Caco-2 (cell line): ENCODE results near the gene ZNF43. TPM values are rescaled to one million over a fixed set of nuclear protein-coding genes. Genes with fewer than 3 reads are reported as not detected.

Experiments used
- BruUV-seq: library from RNA; stranded (reverse); fragments of 400-500 nt; replicated peaks from 2 replicates; lab custom pipeline; 2021; lab: Mats Ljungman, UMichigan
- CTCF ChIA-PET: fragments of 300-600 bp; sonication (Branson Sonifier 250); formaldehyde crosslinking; loops from one replicate; lab custom pipeline; 2022; ENCODE audit warnings: antibody characterized with exemption; lab: Charles Lee
- POLR2A ChIA-PET: fragments of 300-600 bp; sonication (Branson Sonifier 250); formaldehyde crosslinking; loops from one replicate; lab custom pipeline; 2022; ENCODE audit warnings: antibody characterized with exemption; lab: Charles Lee
- DNase-seq, 2 experiments: peaks; one replicate each; pipeline versions ENCODE4 v3.0.0 to v3.0.0-alpha.2; 2020 to 2022
- H3K27me3 ChIP-seq: replicated peaks from 2 replicates; pipeline ENCODE4 v1.6.0; 2011; ENCODE audit warnings: low read length; ENCODE audit not compliant: control insufficient read depth, insufficient read depth
- H3K36me3 ChIP-seq: 2 replicates; pipeline ENCODE4 v1.5.1; 2011; ENCODE audit warnings: low read length; ENCODE audit not compliant: control insufficient read depth, insufficient read depth
- H3K4me1 ChIP-seq: fragments of 250-450 bp; sonication (Bioruptor Pico); 2 replicates; pipeline ENCODE4 v1.5.1; 2020; ENCODE audit warnings: mild to moderate bottlenecking
- H3K4me3 ChIP-seq: 2 replicates; pipeline ENCODE4 v1.5.1; 2011; ENCODE audit warnings: low read depth, mild to moderate bottlenecking, control low read depth, low read length
- H3K9me3 ChIP-seq: fragments of 250-450 bp; sonication (Bioruptor Pico); 2 replicates; pipeline ENCODE4 v1.5.1; 2020; ENCODE audit warnings: mild to moderate bottlenecking, moderate library complexity
- H3K27ac Mint-ChIP-seq: one replicate; pipeline ENCODE4 v1.8.0; 2022; ENCODE audit warnings: mixed read lengths; ENCODE audit not compliant: unreplicated experiment
- H3K27me3 Mint-ChIP-seq: one replicate; pipeline ENCODE4 v1.8.0; 2022; ENCODE audit warnings: mixed read lengths; ENCODE audit not compliant: insufficient read depth, unreplicated experiment
- H3K36me3 Mint-ChIP-seq: one replicate; pipeline ENCODE4 v1.8.0; 2022; ENCODE audit warnings: mild to moderate bottlenecking, mixed read lengths; ENCODE audit not compliant: insufficient read depth, unreplicated experiment
- H3K4me1 Mint-ChIP-seq: one replicate; pipeline ENCODE4 v1.8.0; 2022; ENCODE audit warnings: low read depth, mixed read lengths; ENCODE audit not compliant: unreplicated experiment
- H3K4me3 Mint-ChIP-seq: one replicate; pipeline ENCODE4 v1.8.0; 2022; ENCODE audit warnings: mild to moderate bottlenecking, moderate library complexity, mixed read lengths; ENCODE audit not compliant: unreplicated experiment
- H3K9me3 Mint-ChIP-seq: one replicate; pipeline ENCODE4 v1.8.0; 2022; ENCODE audit warnings: mixed read lengths; ENCODE audit not compliant: unreplicated experiment
- CTCF ChIP-seq, 2 experiments: fragments of 200-600 bp in 1 of 2; IDR thresholded peaks; 1 replicate in 1 of 2; 2 replicates in 1 of 2; pipeline versions ENCODE4 v1.5.1 to v1.8.0; 2011 to 2022; ENCODE audit warnings: antibody characterized with exemption in 1 of 2, control low read depth in 1 of 2, inconsistent platforms in 1 of 2, low read depth in 1 of 2, low read length in 1 of 2, mild to moderate bottlenecking in 1 of 2, moderate library complexity in 1 of 2; ENCODE audit not compliant: insufficient read depth in 1 of 2, severe bottlenecking in 1 of 2, unreplicated experiment in 1 of 2
- intact Hi-C: fragments of 100-400 bp; cut with micrococcal nuclease; formaldehyde crosslinking; loops from one replicate; pipeline ENCODE4 v1.10.0; 2022; ENCODE audit not compliant: unreplicated experiment
- total RNA-seq: library from RNA; stranded (reverse); gene quantifications from 2 replicates; pipeline ENCODE4 v1.2.3, GENCODE V29; 2022

The ZNF43 gene
- total RNA-seq, 1 experiment from 2014 or later: not detected

GRCh38 chr19:21841081-21841480, 5.1 kb upstream of the ZNF43 start:
- no peak for TF ChIP-seq CTCF (IDR thresholded peaks at IDR 0.05; ENCODE audit: insufficient read depth in 1 of 2, low read depth in 1 of 2, low read length in 1 of 2, severe bottlenecking in 1 of 2, unreplicated experiment in 1 of 2)
- Histone ChIP-seq H3K36me3 (no peaks in the 10 kb centered on the region), H3K27me3 (no peaks in the 10 kb centered on the region), H3K4me1 (no peaks in the 10 kb centered on the region), H3K4me3 (no peak overlapping the region), H3K9me3 (no peaks in the 10 kb centered on the region)
- Mint-ChIP-seq H3K27me3 (no peaks in the 10 kb centered on the region), H3K9me3 (no peaks in the 10 kb centered on the region), H3K27ac (no peak overlapping the region), H3K36me3 (no peaks in the 10 kb centered on the region), H3K4me1 (no peaks in the 10 kb centered on the region), H3K4me3 (no peak overlapping the region)
- intact Hi-C loops: no loop called here
- BruUV-seq: no TSS peak
- ChIA-PET CTCF (no interaction called here), POLR2A (no interaction called here)
- DNase-seq: no peak

GRCh38 chr19:21839976-21840375, 4.0 kb upstream of the ZNF43 start:
- Histone ChIP-seq H3K36me3 (no peaks in the 10 kb centered on the region), H3K4me3 (no peak overlapping the region), H3K4me1 (no peaks in the 10 kb centered on the region), H3K9me3 (no peaks in the 10 kb centered on the region), H3K27me3 (no peaks in the 10 kb centered on the region)
- no peak for DNase-seq
- no peak overlapping the region for H3K4me3 Mint-ChIP-seq
- CTCF ChIA-PET: no interaction called here
- no peaks in the 10 kb centered on the region for H3K27me3 Mint-ChIP-seq
- no peaks in the 10 kb centered on the region for H3K4me1 Mint-ChIP-seq
- H3K36me3 Mint-ChIP-seq: no peaks in the 10 kb centered on the region
- BruUV-seq: no TSS peak
- no peaks in the 10 kb centered on the region for H3K9me3 Mint-ChIP-seq
- intact Hi-C loops: no loop called here
- TF ChIP-seq CTCF (IDR thresholded peaks at IDR 0.05; ENCODE audit: insufficient read depth in 1 of 2, low read depth in 1 of 2, low read length in 1 of 2, severe bottlenecking in 1 of 2, unreplicated experiment in 1 of 2): no peak
- no peak overlapping the region for H3K27ac Mint-ChIP-seq
- POLR2A ChIA-PET: no interaction called here

GRCh38 chr19:21838646-21839045, 2.7 kb upstream of the ZNF43 start:
- no peak overlapping the region for H3K4me3 ChIP-seq
- Mint-ChIP-seq H3K36me3 (no peaks in the 10 kb centered on the region), H3K27ac (no peak overlapping the region), H3K4me3 (no peak overlapping the region), H3K9me3 (peaks cover 9% of the 10 kb centered on the region), H3K4me1 (no peaks in the 10 kb centered on the region), H3K27me3 (no peaks in the 10 kb centered on the region)
- H3K36me3 ChIP-seq: no peaks in the 10 kb centered on the region
- H3K27me3 ChIP-seq: no peaks in the 10 kb centered on the region
- CTCF ChIA-PET: no interaction called here
- H3K9me3 ChIP-seq: no peaks in the 10 kb centered on the region
- BruUV-seq: no TSS peak
- POLR2A ChIA-PET: no interaction called here
- no peak for TF ChIP-seq CTCF (IDR thresholded peaks at IDR 0.05; ENCODE audit: insufficient read depth in 1 of 2, low read depth in 1 of 2, low read length in 1 of 2, severe bottlenecking in 1 of 2, unreplicated experiment in 1 of 2)
- H3K4me1 ChIP-seq: no peaks in the 10 kb centered on the region
- no peak for DNase-seq
- intact Hi-C loops: no loop called here
